Measurements from ENCODE around the gene DPYSL4.

Gene DPYSL4

GRCh38 chr10:132226586-132227405, 40.0 kb downstream of the DPYSL4 start:
- H2BK5ac ChIP-seq (ENCODE audit: low read depth, low read length, poor library complexity), result no peak overlapping the region
- no peak overlapping the region for H3K23ac ChIP-seq (ENCODE audit: low read length)
- no peak overlapping the region for H3K27ac ChIP-seq (ENCODE audit: low read depth, low read length)
- no peak overlapping the region for H3K4me2 ChIP-seq (ENCODE audit: low read length)
- no peak overlapping the region for H2BK12ac ChIP-seq (ENCODE audit: low read length)
- H4K91ac ChIP-seq (ENCODE audit: low read depth, low read length), result no peak overlapping the region
- no peak for DNase-seq
- no peak overlapping the region for H3K18ac ChIP-seq (ENCODE audit: low read length)
- H3K36me3 ChIP-seq (ENCODE audit: control insufficient read depth in 1 of 2, insufficient read depth in 2 of 2, low read length in 2 of 2), result no peaks in the 10 kb centered on the region
- peaks cover 3% of the 10 kb centered on the region for H3K9me3 ChIP-seq (ENCODE audit: insufficient read depth, low read depth, low read length)
- no peaks in the 10 kb centered on the region for H3K27me3 ChIP-seq (ENCODE audit: insufficient read depth, low read length)
- H3K4me3 ChIP-seq (ENCODE audit: low read depth, low read length), result no peak overlapping the region
- no peak overlapping the region for H2BK120ac ChIP-seq (ENCODE audit: insufficient read depth, low read length, poor library complexity)
- H2AK5ac ChIP-seq (ENCODE audit: low read length), result no peak overlapping the region
- no CpG with 5 or more reads among the region's 27 CpGs for WGBS (ENCODE audit: extremely low coverage, insufficient coverage, insufficient read length)
- no peaks in the 10 kb centered on the region for H3K79me2 ChIP-seq (ENCODE audit: control insufficient read depth, insufficient read depth, low read length, poor library complexity)
- no peaks in the 10 kb centered on the region for H3K4me1 ChIP-seq (ENCODE audit: control insufficient read depth in 1 of 2, insufficient read depth in 2 of 2, low read length in 2 of 2)
- no peak overlapping the region for H3K4ac ChIP-seq (ENCODE audit: low read depth, low read length)
- H3K14ac ChIP-seq (ENCODE audit: low read length), result no peak overlapping the region
- H3K9ac ChIP-seq (ENCODE audit: low read length), result no peak overlapping the region
- H3K79me1 ChIP-seq (ENCODE audit: low read length), result no peaks in the 10 kb centered on the region
- no peak overlapping the region for H4K8ac ChIP-seq (ENCODE audit: low read depth, low read length)
- no peak overlapping the region for H4K12ac ChIP-seq (ENCODE audit: low read depth, low read length)
- H2AFZ ChIP-seq (ENCODE audit: insufficient read depth, low read length, poor library complexity), result no peak overlapping the region

GRCh38 chr10:132227851-132228390, 41.2 kb downstream of the DPYSL4 start:
- H4K91ac ChIP-seq (ENCODE audit: low read depth, low read length), result no peak overlapping the region
- H3K9me3 ChIP-seq (ENCODE audit: insufficient read depth, low read depth, low read length), result peaks cover 3% of the 10 kb centered on the region
- no peak overlapping the region for H3K4me3 ChIP-seq (ENCODE audit: low read depth, low read length)

DNA sequence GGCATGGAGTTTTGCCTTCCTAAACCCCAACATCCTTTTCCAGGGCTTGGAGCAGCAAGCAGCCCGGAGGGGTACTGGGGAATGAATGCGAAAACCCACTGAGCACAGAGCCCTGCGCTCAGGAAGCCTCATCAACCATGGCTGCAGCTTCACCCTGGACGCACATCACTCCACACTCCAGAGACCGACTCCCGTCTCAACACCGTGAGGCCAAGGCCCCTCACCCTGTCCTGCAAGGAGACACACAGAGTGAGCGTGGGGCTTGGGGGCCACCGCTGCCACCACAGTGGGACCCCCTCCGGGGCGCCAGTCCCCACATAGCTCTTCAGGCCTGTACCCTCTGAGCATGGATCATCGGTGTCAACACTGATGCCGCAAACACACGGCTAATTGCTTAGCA, 41.9 kb downstream of the DPYSL4 start:
- H2BK120ac ChIP-seq (ENCODE audit: insufficient read depth, low read length, poor library complexity), result no peak overlapping the region
- no peak overlapping the region for H3K23ac ChIP-seq (ENCODE audit: low read length)
- H3K4me1 ChIP-seq (ENCODE audit: control insufficient read depth in 1 of 2, insufficient read depth in 2 of 2, low read length in 2 of 2), result no peaks in the 10 kb centered on the region
- H3K4me2 ChIP-seq (ENCODE audit: low read length), result no peak overlapping the region
- no peak overlapping the region for H3K9ac ChIP-seq (ENCODE audit: low read length)
- no peak overlapping the region for H4K12ac ChIP-seq (ENCODE audit: low read depth, low read length)
- no peak overlapping the region for H3K14ac ChIP-seq (ENCODE audit: low read length)
- H2AFZ ChIP-seq (ENCODE audit: insufficient read depth, low read length, poor library complexity), result no peak overlapping the region
- H3K79me1 ChIP-seq (ENCODE audit: low read length), result no peaks in the 10 kb centered on the region
- H3K27ac ChIP-seq (ENCODE audit: low read depth, low read length), result no peak overlapping the region
- H2AK5ac ChIP-seq (ENCODE audit: low read length), result no peak overlapping the region
- no peak overlapping the region for H3K4me3 ChIP-seq (ENCODE audit: low read depth, low read length)
- H3K4ac ChIP-seq (ENCODE audit: low read depth, low read length), result no peak overlapping the region
- no CpG with 5 or more reads among the region's 14 CpGs for WGBS (ENCODE audit: extremely low coverage, insufficient coverage, insufficient read length)
- DNase-seq, result no peak
- no peaks in the 10 kb centered on the region for H3K79me2 ChIP-seq (ENCODE audit: control insufficient read depth, insufficient read depth, low read length, poor library complexity)
- H3K9me3 ChIP-seq (ENCODE audit: insufficient read depth, low read depth, low read length), result peaks cover 3% of the 10 kb centered on the region
- H2BK5ac ChIP-seq (ENCODE audit: low read depth, low read length, poor library complexity), result no peak overlapping the region
- no peak overlapping the region for H4K8ac ChIP-seq (ENCODE audit: low read depth, low read length)
- no peak overlapping the region for H3K18ac ChIP-seq (ENCODE audit: low read length)
- H3K36me3 ChIP-seq (ENCODE audit: control insufficient read depth in 1 of 2, insufficient read depth in 2 of 2, low read length in 2 of 2), result no peaks in the 10 kb centered on the region
- H2BK12ac ChIP-seq (ENCODE audit: low read length), result no peak overlapping the region
- H3K27me3 ChIP-seq (ENCODE audit: insufficient read depth, low read length), result no peaks in the 10 kb centered on the region
- H4K91ac ChIP-seq (ENCODE audit: low read depth, low read length), result no peak overlapping the region

More at GRCh38 chr10:132227851-132228390, 41.2 kb downstream of the DPYSL4 start:
- H2BK120ac ChIP-seq (ENCODE audit: insufficient read depth, low read length, poor library complexity), result no peak overlapping the region
- no peak overlapping the region for H3K18ac ChIP-seq (ENCODE audit: low read length)
- no CpG with 5 or more reads among the region's 29 CpGs for WGBS (ENCODE audit: extremely low coverage, insufficient coverage, insufficient read length)
- no peak overlapping the region for H3K4ac ChIP-seq (ENCODE audit: low read depth, low read length)
- no peak overlapping the region for H2BK12ac ChIP-seq (ENCODE audit: low read length)
- H3K14ac ChIP-seq (ENCODE audit: low read length), result no peak overlapping the region
- H3K27me3 ChIP-seq (ENCODE audit: insufficient read depth, low read length), result no peaks in the 10 kb centered on the region
- H3K4me2 ChIP-seq (ENCODE audit: low read length), result no peak overlapping the region
- no peaks in the 10 kb centered on the region for H3K79me2 ChIP-seq (ENCODE audit: control insufficient read depth, insufficient read depth, low read length, poor library complexity)
- no peak for DNase-seq
- H4K12ac ChIP-seq (ENCODE audit: low read depth, low read length), result no peak overlapping the region
- no peaks in the 10 kb centered on the region for H3K4me1 ChIP-seq (ENCODE audit: control insufficient read depth in 1 of 2, insufficient read depth in 2 of 2, low read length in 2 of 2)
- H3K79me1 ChIP-seq (ENCODE audit: low read length), result no peaks in the 10 kb centered on the region
- no peak overlapping the region for H3K23ac ChIP-seq (ENCODE audit: low read length)
- no peak overlapping the region for H4K8ac ChIP-seq (ENCODE audit: low read depth, low read length)
- H2BK5ac ChIP-seq (ENCODE audit: low read depth, low read length, poor library complexity), result no peak overlapping the region
- H3K9ac ChIP-seq (ENCODE audit: low read length), result no peak overlapping the region
- H3K36me3 ChIP-seq (ENCODE audit: control insufficient read depth in 1 of 2, insufficient read depth in 2 of 2, low read length in 2 of 2), result no peaks in the 10 kb centered on the region
- H3K27ac ChIP-seq (ENCODE audit: low read depth, low read length), result no peak overlapping the region
- H2AFZ ChIP-seq (ENCODE audit: insufficient read depth, low read length, poor library complexity), result no peak overlapping the region
- no peak overlapping the region for H2AK5ac ChIP-seq (ENCODE audit: low read length)

- no peak for DNase-seq
- Histone ChIP-seq H3K4me3 (ENCODE audit: low read depth, low read length) (no peak overlapping the region), H3K23ac (ENCODE audit: low read length) (no peak overlapping the region), H3K36me3 (ENCODE audit: control insufficient read depth in 1 of 2, insufficient read depth in 2 of 2, low read length in 2 of 2) (no peaks in the 10 kb centered on the region), H3K14ac (ENCODE audit: low read length) (no peak overlapping the region), H4K91ac (ENCODE audit: low read depth, low read length) (no peak overlapping the region), H3K79me2 (ENCODE audit: control insufficient read depth, insufficient read depth, low read length, poor library complexity) (no peaks in the 10 kb centered on the region), H4K12ac (ENCODE audit: low read depth, low read length) (no peak overlapping the region), H2AFZ (ENCODE audit: insufficient read depth, low read length, poor library complexity) (no peak overlapping the region), H3K18ac (ENCODE audit: low read length) (no peak overlapping the region), H3K9ac (ENCODE audit: low read length) (no peak overlapping the region), H2AK5ac (ENCODE audit: low read length) (no peak overlapping the region), H3K79me1 (ENCODE audit: low read length) (no peaks in the 10 kb centered on the region), H2BK5ac (ENCODE audit: low read depth, low read length, poor library complexity) (no peak overlapping the region), H3K4me2 (ENCODE audit: low read length) (no peak overlapping the region), H3K27me3 (ENCODE audit: insufficient read depth, low read length) (no peaks in the 10 kb centered on the region), H3K27ac (ENCODE audit: low read depth, low read length) (no peak overlapping the region), H4K8ac (ENCODE audit: low read depth, low read length) (no peak overlapping the region), H3K9me3 (ENCODE audit: insufficient read depth, low read depth, low read length) (peaks cover 3% of the 10 kb centered on the region), H3K4me1 (ENCODE audit: control insufficient read depth in 1 of 2, insufficient read depth in 2 of 2, low read length in 2 of 2) (no peaks in the 10 kb centered on the region), H2BK12ac (ENCODE audit: low read length) (no peak overlapping the region), H2BK120ac (ENCODE audit: insufficient read depth, low read length, poor library complexity) (no peak overlapping the region), H3K4ac (ENCODE audit: low read depth, low read length) (no peak overlapping the region)
- WGBS (ENCODE audit: extremely low coverage, insufficient coverage, insufficient read length), result no CpG with 5 or more reads among the region's 6 CpGs
Measured at GRCh38 chr10:132229096-132229495, 42.3 kb downstream of the DPYSL4 start.
